Psoas muscle (tissue), 8 donors: ENCODE measurements around the gene RPS10. TPM values are rescaled to one million over a fixed set of nuclear protein-coding genes. Genes with fewer than 3 reads are reported as not detected.
A peak's percentile ranks its signal among the peaks of the same experiment; 100 is the strongest.

ENCODE experiments used
- ATAC-seq, 4 donors: fragments of 200-7000 bp; cut with Tn5 transposase; one replicate each; pipeline ENCODE4 v1.9.1; 2020; ENCODE audit warnings: moderate library complexity in 3 of 4, mild to moderate bottlenecking in 2 of 4
- DNase-seq, 2 donors: peaks; one replicate each; pipeline ENCODE4 v3.0.0-alpha.2; 2020
- H3K27ac ChIP-seq: fragments of 200-600 bp; one replicate; pipeline ENCODE4 v1.8.0; 2022
- H3K27me3 ChIP-seq, 3 donors: fragments of 200-600 bp in 1 of 3; one replicate each; pipeline versions ENCODE4 v1.6.1 to v1.8.0; 2013 to 2022; ENCODE audit warnings: low read length in 2 of 3, mild to moderate bottlenecking in 2 of 3, moderate library complexity in 1 of 3; ENCODE audit not compliant: insufficient read depth in 3 of 3
- H3K36me3 ChIP-seq, 2 donors: fragments of 200-600 bp in 1 of 2; one replicate each; pipeline versions ENCODE4 v1.6.1 to v1.8.0; 2013 to 2022; ENCODE audit warnings: low read depth in 1 of 2, mild to moderate bottlenecking in 1 of 2, moderate library complexity in 1 of 2; ENCODE audit not compliant: insufficient read depth in 1 of 2
- H3K4me1 ChIP-seq: fragments of 200-600 bp; one replicate; pipeline ENCODE4 v1.8.0; 2022
- H3K4me3 ChIP-seq: fragments of 200-600 bp; one replicate; pipeline ENCODE4 v1.8.0; 2022; ENCODE audit warnings: mild to moderate bottlenecking
- H3K9me3 ChIP-seq: fragments of 200-600 bp; one replicate; pipeline ENCODE4 v1.8.0; 2022
- WGBS, 3 donors: extraction: QIAGEN DNeasy Blood & Tissue Kit; methylation state at CpG; one replicate each; pipeline versions ENCODE4 v1.1.6 to v1.1.7; 2013; 5-methylcytosine and 5-hydroxymethylcytosine counted together
- intact Hi-C, 2 donors: fragments of 100-400 bp; cut with DNase I; formaldehyde crosslinking; loops; one replicate each; pipeline versions ENCODE4 v1.11.0 to v1.14.2; 2022
- polyA plus RNA-seq, 3 donors: library from polyadenylated mRNA; stranded (reverse); fragments of 200-250 nt; gene quantifications; one replicate each; pipeline ENCODE4 v1.2.3, GENCODE V29; 2013
- total RNA-seq, 4 donors: library from RNA; stranded (reverse); fragmentation: NEBNext Ultra II Directional in 2 of 4; extraction: Animal tissue kit (Norgen Biotek cat#: 25700) in 2 of 4; gene quantifications; one replicate each; pipeline versions ENCODE4 v1.2.1 to v1.2.4, GENCODE V29; 2021 to 2023
- TF ChIP-seq, protein P1 (sequence below): fragments of 200-600 bp; IDR thresholded peaks from one replicate; pipeline ENCODE4 v1.8.0; 2022; ENCODE audit warnings: antibody characterized with exemption
- donor health status: healthy with polysubstance abuse.
- donor health status: DM: no; HTN: no; CAD: no; lungs with moderate emphysema.
- donor health status: Bipolar disorder and iron deficiency.
- donor health status: healthy.
- donor health status: DM: yes; HTN: yes; CAD: no.
- donor health status: DM: no; HTN: no; CAD: no.
- donor health status: DM: no; HTN: no; CAD: no.
- donor health status: DM: yes; HTN: yes; CAD: no.

Gene RPS10
- total and polyA plus RNA-seq, 7 donors, result 601 to 2,522 (median 836) TPM

DNA sequence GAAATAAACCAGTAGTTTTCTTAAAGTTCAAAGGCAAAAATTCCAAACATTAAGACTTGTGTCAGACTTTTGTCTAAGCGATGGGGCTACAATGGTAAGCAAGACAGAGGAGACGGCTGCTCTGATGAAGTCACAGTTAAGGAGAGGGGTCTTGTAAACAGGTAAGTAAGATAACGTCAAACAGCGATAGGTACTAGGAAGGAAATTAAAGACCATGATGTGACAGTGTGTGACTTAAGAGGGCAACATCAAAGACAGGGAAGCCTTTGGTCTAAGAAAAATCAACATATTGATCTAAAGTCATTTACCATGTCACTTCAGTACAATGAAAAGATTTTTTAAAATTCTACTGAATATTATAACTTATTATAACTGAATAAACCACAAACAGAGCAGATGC lies 56.5 kb downstream of the RPS10 start:
- DNase-seq, result no peak
- TF ChIP-seq, protein P1, sequence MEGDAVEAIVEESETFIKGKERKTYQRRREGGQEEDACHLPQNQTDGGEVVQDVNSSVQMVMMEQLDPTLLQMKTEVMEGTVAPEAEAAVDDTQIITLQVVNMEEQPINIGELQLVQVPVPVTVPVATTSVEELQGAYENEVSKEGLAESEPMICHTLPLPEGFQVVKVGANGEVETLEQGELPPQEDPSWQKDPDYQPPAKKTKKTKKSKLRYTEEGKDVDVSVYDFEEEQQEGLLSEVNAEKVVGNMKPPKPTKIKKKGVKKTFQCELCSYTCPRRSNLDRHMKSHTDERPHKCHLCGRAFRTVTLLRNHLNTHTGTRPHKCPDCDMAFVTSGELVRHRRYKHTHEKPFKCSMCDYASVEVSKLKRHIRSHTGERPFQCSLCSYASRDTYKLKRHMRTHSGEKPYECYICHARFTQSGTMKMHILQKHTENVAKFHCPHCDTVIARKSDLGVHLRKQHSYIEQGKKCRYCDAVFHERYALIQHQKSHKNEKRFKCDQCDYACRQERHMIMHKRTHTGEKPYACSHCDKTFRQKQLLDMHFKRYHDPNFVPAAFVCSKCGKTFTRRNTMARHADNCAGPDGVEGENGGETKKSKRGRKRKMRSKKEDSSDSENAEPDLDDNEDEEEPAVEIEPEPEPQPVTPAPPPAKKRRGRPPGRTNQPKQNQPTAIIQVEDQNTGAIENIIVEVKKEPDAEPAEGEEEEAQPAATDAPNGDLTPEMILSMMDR, result no peak
- 85 to 92% (median 88%) methylated on average over 4 of the region's 4 CpGs for WGBS, 3 donors
- Histone ChIP-seq H3K36me3 (no peaks in the 10 kb centered on the region), H3K4me1 (peaks cover 25% of the 10 kb centered on the region), H3K4me3 (no peak overlapping the region), H3K9me3 (no peaks in the 10 kb centered on the region), H3K27ac (peak overlapping the region; percentile 31), H3K27me3 (no peaks in the 10 kb centered on the region)
- ATAC-seq, result no peak
- intact Hi-C loops, result no loop called here

Other genes starting within 250 kb of the RPS10 start
- 100 to 1,000 TPM in 3 of 4 donors, 10 to 100 TPM in 1; 83.5 to 151 (median 128) TPM for gene HMGA1, start 189.2 kb downstream of the RPS10 start, total RNA-seq
- gene HMGA1, start 189.2 kb downstream of the RPS10 start, polyA plus RNA-seq, result 100 to 1,000 TPM; 111 to 389 (median 205) TPM
- gene SMIM29, start 177.1 kb downstream of the RPS10 start, total RNA-seq, result 10 to 100 TPM; 14.4 to 59.4 (median 31.5) TPM
- 100 to 1,000 TPM in 1 of 3 donors, 10 to 100 TPM in 2; 24.6 to 100 (median 44.1) TPM for gene SMIM29, start 177.1 kb downstream of the RPS10 start, polyA plus RNA-seq
- gene NUDT3, start 33.4 kb downstream of the RPS10 start, total RNA-seq, result 10 to 100 TPM; 33.3 to 70.5 (median 50.6) TPM
- gene NUDT3, start 33.4 kb downstream of the RPS10 start, polyA plus RNA-seq, result 10 to 100 TPM; 10.6 to 19.9 (median 17.9) TPM
- gene PACSIN1, start 40.0 kb upstream of the RPS10 start, total RNA-seq, result under 1 TPM in 2 of 4 donors, not detected in 2; 0.11 TPM
- gene PACSIN1, start 40.0 kb upstream of the RPS10 start, polyA plus RNA-seq, result under 1 TPM in 1 of 3 donors, not detected in 2; 0.17 TPM
- gene SPDEF, start 130.3 kb upstream of the RPS10 start, total RNA-seq, result under 1 TPM in 2 of 4 donors, not detected in 2; 0.19 to 0.22 TPM
- gene SPDEF, start 130.3 kb upstream of the RPS10 start, polyA plus RNA-seq, result under 1 TPM; 0.03 to 0.22 (median 0.21) TPM